Inflammatory macrophage treated with lipopolysaccharide for 1 hour (primary cell): ENCODE measurements around the gene ELP4.
"Not testable (repeated sequence)": the region's sequence is repeated elsewhere in the genome, so short reads cannot be mapped to it uniquely, and the experiment has no call there.

Experiments used
- DNase-seq, 2 donors: peaks; one replicate each; pipeline ENCODE4 v3.0.0-alpha.2; 2020 to 2022

ELP4 gene

GRCh38 chr11:31649129-31649966 is 139.8 kb downstream of the ELP4 start:
- no peak for DNase-seq

- DNase-seq = no peak
Observed at GRCh38 chr11:31651208-31651607, 141.6 kb downstream of the ELP4 start.

GRCh38 chr11:31651822-31652221 is 142.3 kb downstream of the ELP4 start:
- no peak for DNase-seq

- no peak for DNase-seq
Observed at GRCh38 chr11:31652528-31652927, 143.0 kb downstream of the ELP4 start.

GRCh38 chr11:31655483-31655882 is 145.9 kb downstream of the ELP4 start:
- DNase-seq = no peak

GRCh38 chr11:31656051-31656450 is 146.5 kb downstream of the ELP4 start:
- DNase-seq = no peak

GRCh38 chr11:31657091-31657490 is 147.5 kb downstream of the ELP4 start:
- DNase-seq = no peak

GRCh38 chr11:31664129-31664528 is 154.6 kb downstream of the ELP4 start:
- DNase-seq = no peak

GRCh38 chr11:31664954-31665353 is 155.4 kb downstream of the ELP4 start:
- DNase-seq = no peak

GRCh38 chr11:31671681-31672080 is 162.1 kb downstream of the ELP4 start:
- no peak for DNase-seq

- not testable (repeated sequence) for DNase-seq
Observed at GRCh38 chr11:31673108-31673507, 163.5 kb downstream of the ELP4 start.

- no peak for DNase-seq
Observed at GRCh38 chr11:31676280-31676982, 166.9 kb downstream of the ELP4 start.

GRCh38 chr11:31680770-31681169 is 171.2 kb downstream of the ELP4 start:
- DNase-seq = no peak

- DNase-seq = no peak
Observed at GRCh38 chr11:31687256-31687655, 177.7 kb downstream of the ELP4 start.

GRCh38 chr11:31687861-31688260 is 178.3 kb downstream of the ELP4 start:
- no peak for DNase-seq

GRCh38 chr11:31689559-31689958 is 180.0 kb downstream of the ELP4 start:
- no peak for DNase-seq

- no peak for DNase-seq
Observed at GRCh38 chr11:31690041-31690440, 180.5 kb downstream of the ELP4 start.

GRCh38 chr11:31690516-31690915 is 180.9 kb downstream of the ELP4 start:
- DNase-seq = no peak

- DNase-seq = no peak
Observed at GRCh38 chr11:31692466-31692865, 182.9 kb downstream of the ELP4 start.

- DNase-seq = not testable (repeated sequence)
Observed at GRCh38 chr11:31697049-31697448, 187.5 kb downstream of the ELP4 start.

GRCh38 chr11:31699066-31699465 is 189.5 kb downstream of the ELP4 start:
- DNase-seq = no peak

GRCh38 chr11:31702966-31703365 is 193.4 kb downstream of the ELP4 start:
- no peak for DNase-seq

- DNase-seq = no peak
Observed at GRCh38 chr11:31706357-31706756, 196.8 kb downstream of the ELP4 start.

- DNase-seq = no peak
Observed at GRCh38 chr11:31711137-31711536, 201.6 kb downstream of the ELP4 start.
